Measurements from ENCODE around the gene CLCN3. TPM values are rescaled to one million over a fixed set of nuclear protein-coding genes. Genes with fewer than 3 reads are reported as not detected.

CLCN3 gene
- total RNA-seq, 1 experiment from 2014 or later = 38.3 TPM

GRCh38 chr4:169593050-169593560 is 27.3 kb upstream of the CLCN3 start:
- ATAC-seq (no peak), DNase-seq (ENCODE audit: low read depth, low spot score) (no peak)
- no peak overlapping the region for H3K4me3 ChIP-seq (ENCODE audit: low read depth in 2 of 2, low read length in 2 of 2)
- in situ Hi-C loops (cut with HindIII; ENCODE audit: low pct_unique_long_range_greater_than_20kb, low sequenced_read_pairs) = no loop called here
- ChIA-PET CTCF (no interaction called here), POLR2A (no interaction called here)
- H3K27ac ChIP-seq (ENCODE audit: low read length) = no peak overlapping the region
- BruUV-seq (replicated peaks) = no TSS peak
- H3K9me3 ChIP-seq (ENCODE audit: control insufficient read depth, insufficient read depth, low read depth, low read length) = no peaks in the 10 kb centered on the region
- no peaks in the 10 kb centered on the region; the same call in none of the 2 replicates for H3K36me3 ChIP-seq (ENCODE audit: control insufficient read depth, insufficient read depth, low read length)
- intact Hi-C loops (cut with micrococcal nuclease; ENCODE audit: unreplicated experiment) = no loop called here
- H3K27me3 ChIP-seq (ENCODE audit: control insufficient read depth, insufficient read depth, low read length) = no peaks in the 10 kb centered on the region
- TF ChIP-seq TCF7L2 (IDR thresholded peaks at IDR 0.05; ENCODE audit: low read depth, low read length) (no peak), POLR2AphosphoS5 (IDR thresholded peaks at IDR 0.05; ENCODE audit: low read depth, low read length) (no peak), CTCF (IDR thresholded peaks at IDR 0.05) (no peak), REST (IDR thresholded peaks at IDR 0.05; ENCODE audit: insufficient read depth in 1 of 2, low read depth in 2 of 2, low read length in 1 of 2) (no peak), SIN3A (IDR thresholded peaks at IDR 0.05; ENCODE audit: borderline replicate concordance, insufficient read depth, low read depth, low read length) (no peak)
- no peaks in the 10 kb centered on the region for H3K4me1 ChIP-seq (ENCODE audit: control insufficient read depth, insufficient read depth, low read length)

GRCh38 chr4:169594560-169595195 is 25.7 kb upstream of the CLCN3 start:
- TF ChIP-seq SIN3A (IDR thresholded peaks at IDR 0.05; ENCODE audit: borderline replicate concordance, insufficient read depth, low read depth, low read length) = no peak
- no peak for TF ChIP-seq REST (IDR thresholded peaks at IDR 0.05; ENCODE audit: insufficient read depth in 1 of 2, low read depth in 2 of 2, low read length in 1 of 2)
- no peak for TF ChIP-seq CTCF (IDR thresholded peaks at IDR 0.05)
- no peak for TF ChIP-seq POLR2AphosphoS5 (IDR thresholded peaks at IDR 0.05; ENCODE audit: low read depth, low read length)
- no peak for TF ChIP-seq TCF7L2 (IDR thresholded peaks at IDR 0.05; ENCODE audit: low read depth, low read length)
- Histone ChIP-seq H3K27ac (ENCODE audit: low read length) (no peak overlapping the region), H3K4me1 (ENCODE audit: control insufficient read depth, insufficient read depth, low read length) (no peaks in the 10 kb centered on the region), H3K4me3 (ENCODE audit: low read depth in 2 of 2, low read length in 2 of 2) (no peak overlapping the region), H3K36me3 (ENCODE audit: control insufficient read depth, insufficient read depth, low read length) (no peaks in the 10 kb centered on the region; the same call in 1 of the 2 replicates), H3K9me3 (ENCODE audit: control insufficient read depth, insufficient read depth, low read depth, low read length) (no peaks in the 10 kb centered on the region), H3K27me3 (ENCODE audit: control insufficient read depth, insufficient read depth, low read length) (no peaks in the 10 kb centered on the region)
- BruUV-seq (replicated peaks) = no TSS peak
- no peak for ATAC-seq
- ChIA-PET POLR2A (no interaction called here), CTCF (no interaction called here)
- intact Hi-C loops (cut with micrococcal nuclease; ENCODE audit: unreplicated experiment) = no loop called here
- in situ Hi-C loops (cut with HindIII; ENCODE audit: low pct_unique_long_range_greater_than_20kb, low sequenced_read_pairs) = no loop called here
- no peak for DNase-seq (ENCODE audit: low read depth, low spot score)

All from Panc1 (cell line).